Trophoblast cell (in vitro differentiated cells and primary cell): ENCODE results near the gene PAH.

Experiments
- DNase-seq, 2 donors: peaks; one replicate each; pipeline ENCODE4 v3.0.0-alpha.2; 2016
- H2AFZ ChIP-seq: 2 replicates; pipeline ENCODE4 v1.6.1; 2013; ENCODE audit warnings: low read length, moderate library complexity, mild to moderate bottlenecking; ENCODE audit not compliant: insufficient read depth, poor library complexity
- H2AK5ac ChIP-seq: 2 replicates; pipeline ENCODE4 v1.6.1; 2013; ENCODE audit warnings: mild to moderate bottlenecking, low read length
- H2BK120ac ChIP-seq: 2 replicates; pipeline ENCODE4 v1.6.1; 2013; ENCODE audit warnings: low read length, mild to moderate bottlenecking, moderate library complexity; ENCODE audit not compliant: insufficient read depth, poor library complexity
- H2BK12ac ChIP-seq: 2 replicates; pipeline ENCODE4 v1.6.1; 2013; ENCODE audit warnings: mild to moderate bottlenecking, low read length, moderate library complexity
- H2BK5ac ChIP-seq: 2 replicates; pipeline ENCODE4 v1.6.1; 2013; ENCODE audit warnings: low read length, low read depth, moderate library complexity, mild to moderate bottlenecking; ENCODE audit not compliant: poor library complexity
- H3K14ac ChIP-seq: 2 replicates; pipeline ENCODE4 v1.6.1; 2013; ENCODE audit warnings: mild to moderate bottlenecking, low read length
- H3K18ac ChIP-seq: 2 replicates; pipeline ENCODE4 v1.6.1; 2013; ENCODE audit warnings: mild to moderate bottlenecking, low read length
- H3K23ac ChIP-seq: 2 replicates; pipeline ENCODE4 v1.6.1; 2013; ENCODE audit warnings: low read length
- H3K27ac ChIP-seq: 2 replicates; pipeline ENCODE4 v1.5.1; 2013; ENCODE audit warnings: low read depth, mild to moderate bottlenecking, inconsistent platforms, low read length, moderate library complexity
- H3K27me3 ChIP-seq: 2 replicates; pipeline ENCODE4 v1.6.1; 2013; ENCODE audit warnings: inconsistent platforms, mild to moderate bottlenecking, low read length, moderate library complexity; ENCODE audit not compliant: insufficient read depth
- H3K36me3 ChIP-seq, 2 experiments: 1 replicate in 1 of 2; 2 replicates in 1 of 2; pipeline ENCODE4 v1.6.1; 2013; ENCODE audit warnings: low read length in 2 of 2, mild to moderate bottlenecking in 2 of 2, moderate library complexity in 1 of 2; ENCODE audit not compliant: insufficient read depth in 2 of 2, control insufficient read depth in 1 of 2
- H3K4ac ChIP-seq: 2 replicates; pipeline ENCODE4 v1.6.1; 2013; ENCODE audit warnings: low read depth, mild to moderate bottlenecking, low read length, moderate library complexity
- H3K4me1 ChIP-seq, 2 experiments: 1 replicate in 1 of 2; 2 replicates in 1 of 2; pipeline ENCODE4 v1.6.1; 2013; ENCODE audit warnings: low read length in 2 of 2, mild to moderate bottlenecking in 2 of 2, moderate library complexity in 1 of 2; ENCODE audit not compliant: insufficient read depth in 2 of 2, control insufficient read depth in 1 of 2
- H3K4me2 ChIP-seq: 2 replicates; pipeline ENCODE4 v1.6.1; 2013; ENCODE audit warnings: inconsistent platforms, mild to moderate bottlenecking, low read length, moderate library complexity
- H3K4me3 ChIP-seq: 2 replicates; pipeline ENCODE4 v1.5.1; 2013; ENCODE audit warnings: mild to moderate bottlenecking, low read depth, low read length, inconsistent platforms
- H3K79me1 ChIP-seq: one replicate; pipeline ENCODE4 v1.6.1; 2013; ENCODE audit warnings: low read length
- H3K79me2 ChIP-seq: 2 replicates; pipeline ENCODE4 v1.6.1; 2013; ENCODE audit warnings: low read length, mild to moderate bottlenecking; ENCODE audit not compliant: control insufficient read depth, insufficient read depth, poor library complexity
- H3K9ac ChIP-seq: 2 replicates; pipeline ENCODE4 v1.6.1; 2013; ENCODE audit warnings: mild to moderate bottlenecking, low read length
- H3K9me3 ChIP-seq: 2 replicates; pipeline ENCODE4 v1.6.1; 2013; ENCODE audit warnings: low read depth, mild to moderate bottlenecking, control low read depth, inconsistent platforms, low read length; ENCODE audit not compliant: insufficient read depth
- H4K12ac ChIP-seq: 2 replicates; pipeline ENCODE4 v1.6.1; 2013; ENCODE audit warnings: low read depth, mild to moderate bottlenecking, low read length, moderate library complexity
- H4K8ac ChIP-seq: 2 replicates; pipeline ENCODE4 v1.6.1; 2013; ENCODE audit warnings: low read depth, mild to moderate bottlenecking, low read length, moderate library complexity
- H4K91ac ChIP-seq: one replicate; pipeline ENCODE4 v1.6.1; 2013; ENCODE audit warnings: low read depth, mild to moderate bottlenecking, low read length, moderate library complexity
- WGBS: extraction: QIAGEN DNeasy Blood & Tissue Kit; methylation state at CpG from one replicate; pipeline ENCODE4 v1.1.7; 2013; ENCODE audit warnings: missing lambda C conversion rate; ENCODE audit not compliant: insufficient read length, insufficient coverage; ENCODE audit errors: extremely low coverage; 5-methylcytosine and 5-hydroxymethylcytosine counted together

The PAH gene

DNA sequence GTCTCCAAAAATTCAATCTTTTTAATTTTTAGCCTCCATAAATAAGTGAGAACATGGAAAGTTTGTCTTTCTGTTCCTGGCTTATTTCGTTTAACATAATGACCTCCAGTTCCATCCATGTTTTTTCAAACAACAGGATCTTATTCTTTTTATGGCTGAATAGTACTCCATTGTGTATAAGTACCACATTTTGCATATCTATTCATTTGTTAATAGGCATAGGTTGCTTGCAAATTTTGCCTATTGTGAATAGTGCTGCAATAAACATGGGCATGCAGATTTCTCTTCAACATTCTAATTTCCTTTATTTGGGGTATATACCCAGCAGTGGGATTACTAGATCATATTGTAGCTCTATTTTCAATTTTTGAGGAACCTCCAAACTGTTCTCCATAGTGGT lies 16.1 kb upstream of the PAH start:
- no peak overlapping the region for H3K4me3 ChIP-seq
- no peak overlapping the region for H2BK5ac ChIP-seq
- no peak overlapping the region for H2AK5ac ChIP-seq
- no peak overlapping the region for H2BK12ac ChIP-seq
- H3K27ac ChIP-seq, result no peak overlapping the region
- H3K9ac ChIP-seq, result no peak overlapping the region
- H4K8ac ChIP-seq, result no peak overlapping the region
- H3K4ac ChIP-seq, result no peak overlapping the region
- no peaks in the 10 kb centered on the region for H3K36me3 ChIP-seq
- no CpG with 5 or more reads among the region's 1 CpG for WGBS
- no peak overlapping the region for H3K14ac ChIP-seq
- DNase-seq, result no peak
- no peak overlapping the region for H4K91ac ChIP-seq
- H2BK120ac ChIP-seq, result no peak overlapping the region
- H4K12ac ChIP-seq, result no peak overlapping the region
- H3K4me1 ChIP-seq, result no peaks in the 10 kb centered on the region
- H3K18ac ChIP-seq, result no peak overlapping the region
- H3K79me2 ChIP-seq, result no peaks in the 10 kb centered on the region
- no peak overlapping the region for H3K4me2 ChIP-seq
- no peak overlapping the region for H2AFZ ChIP-seq
- no peaks in the 10 kb centered on the region for H3K27me3 ChIP-seq
- no peaks in the 10 kb centered on the region for H3K9me3 ChIP-seq
- H3K23ac ChIP-seq, result no peak overlapping the region
- H3K79me1 ChIP-seq, result no peaks in the 10 kb centered on the region

DNA sequence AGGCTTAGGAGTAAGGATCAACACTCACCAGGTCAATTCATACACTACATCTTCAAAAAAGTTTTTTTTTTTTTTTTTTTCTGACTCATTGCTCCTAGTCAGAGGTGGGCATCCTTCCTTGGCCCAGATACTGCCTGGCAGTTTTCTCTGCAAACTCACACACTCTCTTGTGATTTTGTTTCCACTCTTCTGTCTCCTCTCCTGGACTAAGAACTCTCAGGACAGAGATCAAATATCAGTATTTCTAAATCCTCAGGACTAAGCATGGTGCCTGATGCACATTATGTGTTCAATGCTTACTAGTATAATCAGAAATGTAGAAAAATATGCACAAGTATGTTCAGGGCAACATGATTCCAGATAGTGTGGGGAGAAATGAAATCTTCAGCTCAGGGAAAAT lies 10.2 kb upstream of the PAH start:
- Histone ChIP-seq H3K27ac (no peak overlapping the region), H3K4me2 (no peak overlapping the region), H4K91ac (no peak overlapping the region), H3K79me2 (no peaks in the 10 kb centered on the region), H3K4me3 (no peak overlapping the region), H3K18ac (no peak overlapping the region), H3K4me1 (no peaks in the 10 kb centered on the region), H2BK120ac (no peak overlapping the region), H3K27me3 (no peaks in the 10 kb centered on the region), H3K23ac (no peak overlapping the region), H3K14ac (no peak overlapping the region), H3K36me3 (no peaks in the 10 kb centered on the region), H2BK5ac (no peak overlapping the region), H3K9ac (no peak overlapping the region), H4K12ac (no peak overlapping the region), H4K8ac (no peak overlapping the region), H3K4ac (no peak overlapping the region), H3K79me1 (no peaks in the 10 kb centered on the region), H2AK5ac (no peak overlapping the region), H2BK12ac (no peak overlapping the region), H3K9me3 (no peaks in the 10 kb centered on the region), H2AFZ (no peak overlapping the region)
- DNase-seq, result no peak

DNA sequence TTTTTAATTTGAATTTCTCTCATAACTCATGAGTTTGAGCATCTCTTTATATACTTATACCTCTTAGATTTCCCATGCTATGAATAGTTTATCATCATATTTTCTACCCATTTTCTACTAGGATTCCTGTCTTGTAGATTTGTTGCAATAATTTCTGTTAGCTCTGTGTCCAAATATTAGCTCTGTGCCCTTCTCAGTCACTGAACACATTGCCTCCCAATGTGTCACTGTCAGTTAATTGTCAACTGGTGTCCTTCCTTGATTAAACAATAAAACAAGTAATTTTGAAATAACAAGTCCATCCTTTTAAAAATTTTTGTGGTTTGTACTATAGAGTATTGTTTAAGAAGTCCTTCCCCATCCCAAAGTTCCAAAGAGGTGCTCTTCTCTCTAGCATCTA lies 4.2 kb upstream of the PAH start:
- Histone ChIP-seq H2BK12ac (no peak overlapping the region), H4K12ac (no peak overlapping the region), H2AFZ (no peak overlapping the region), H2BK120ac (no peak overlapping the region), H3K79me1 (no peaks in the 10 kb centered on the region), H4K8ac (no peak overlapping the region), H3K27ac (no peak overlapping the region), H3K9me3 (no peaks in the 10 kb centered on the region), H3K23ac (no peak overlapping the region), H3K36me3 (no peaks in the 10 kb centered on the region), H3K4me1 (peaks cover 0 to 4% of the 10 kb centered on the region in 2 experiments), H3K14ac (no peak overlapping the region), H3K79me2 (no peaks in the 10 kb centered on the region), H3K4me3 (no peak overlapping the region), H3K4me2 (no peak overlapping the region), H3K18ac (no peak overlapping the region), H3K9ac (no peak overlapping the region), H3K4ac (no peak overlapping the region), H2BK5ac (no peak overlapping the region), H3K27me3 (no peaks in the 10 kb centered on the region), H2AK5ac (no peak overlapping the region), H4K91ac (no peak overlapping the region)
- DNase-seq, result no peak

DNA sequence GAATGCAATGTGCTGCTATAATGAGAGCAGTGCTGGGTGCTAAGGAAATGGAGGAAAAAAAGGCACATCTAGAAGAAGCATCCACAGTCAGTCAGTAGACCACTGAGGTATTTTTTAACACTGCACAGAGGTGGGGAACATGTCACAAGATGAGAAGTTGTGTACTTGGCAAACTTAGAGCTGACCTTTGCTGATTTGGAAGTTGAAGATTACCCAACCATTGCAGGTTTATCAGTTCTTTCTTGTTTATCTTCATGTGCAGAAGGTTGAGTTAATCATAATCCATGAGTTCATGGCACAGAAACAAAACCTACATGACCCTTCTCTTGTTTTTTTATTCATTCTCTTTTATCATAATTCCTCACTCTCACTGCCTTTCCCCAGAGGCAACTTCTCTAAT lies 3.2 kb upstream of the PAH start:
- Histone ChIP-seq H3K4ac (no peak overlapping the region), H4K12ac (no peak overlapping the region), H2AK5ac (no peak overlapping the region), H3K4me2 (no peak overlapping the region), H3K27me3 (no peaks in the 10 kb centered on the region), H4K8ac (no peak overlapping the region), H3K14ac (no peak overlapping the region), H2AFZ (no peak overlapping the region), H3K36me3 (no peaks in the 10 kb centered on the region), H3K27ac (no peak overlapping the region), H3K9ac (no peak overlapping the region), H2BK5ac (no peak overlapping the region), H3K18ac (no peak overlapping the region), H3K23ac (no peak overlapping the region), H3K79me1 (no peaks in the 10 kb centered on the region), H3K79me2 (no peaks in the 10 kb centered on the region), H3K9me3 (no peaks in the 10 kb centered on the region), H4K91ac (no peak overlapping the region), H3K4me3 (no peak overlapping the region), H3K4me1 (peaks cover 0 to 4% of the 10 kb centered on the region in 2 experiments), H2BK120ac (no peak overlapping the region), H2BK12ac (no peak overlapping the region)
- DNase-seq, result no peak

DNA sequence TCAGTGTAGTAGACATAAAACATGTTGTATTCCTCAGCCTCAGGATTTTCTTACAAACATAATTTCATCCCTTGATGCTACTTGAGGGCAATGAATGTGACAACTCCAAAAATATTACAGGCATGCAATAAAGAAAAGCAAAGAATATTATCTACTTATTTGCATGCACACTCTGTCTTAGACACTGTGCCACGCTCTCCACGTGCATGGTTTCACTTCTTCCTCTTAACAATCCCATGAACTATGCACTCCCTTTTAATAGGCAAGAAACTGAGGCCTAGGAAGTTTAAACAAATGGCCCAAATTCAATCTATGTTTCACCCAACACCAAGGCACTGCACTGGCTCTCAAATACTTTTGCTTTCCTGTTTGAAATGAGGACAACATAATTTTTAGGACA lies 1.8 kb upstream of the PAH start:
- no peak overlapping the region for H2BK120ac ChIP-seq
- no peaks in the 10 kb centered on the region for H3K36me3 ChIP-seq
- H2AK5ac ChIP-seq, result no peak overlapping the region
- no peaks in the 10 kb centered on the region for H3K79me2 ChIP-seq
- no peak overlapping the region for H3K4ac ChIP-seq
- H3K27ac ChIP-seq, result no peak overlapping the region
- no peak overlapping the region for H4K8ac ChIP-seq
- WGBS, result no CpG with 5 or more reads among the region's 2 CpGs
- H2BK12ac ChIP-seq, result no peak overlapping the region
- no peak overlapping the region for H3K14ac ChIP-seq
- H2AFZ ChIP-seq, result no peak overlapping the region
- H4K12ac ChIP-seq, result no peak overlapping the region
- H3K4me3 ChIP-seq, result no peak overlapping the region
- no peak overlapping the region for H4K91ac ChIP-seq
- no peaks in the 10 kb centered on the region for H3K9me3 ChIP-seq
- H3K4me1 ChIP-seq, result peaks cover 0 to 4% of the 10 kb centered on the region in 2 experiments
- no peak overlapping the region for H3K4me2 ChIP-seq
- H2BK5ac ChIP-seq, result no peak overlapping the region
- no peaks in the 10 kb centered on the region for H3K27me3 ChIP-seq
- DNase-seq, result no peak
- H3K79me1 ChIP-seq, result no peaks in the 10 kb centered on the region
- no peak overlapping the region for H3K23ac ChIP-seq
- H3K9ac ChIP-seq, result no peak overlapping the region
- no peak overlapping the region for H3K18ac ChIP-seq
